Stimulated activated CD8-positive, alpha-beta memory T cell treated with anti-CD3 and anti-CD28 coated beads, Interleukin-4, amount 100 ng/mL, for 1 hour (primary cell): ENCODE results near the gene ZSWIM7.
A peak's percentile ranks its signal among the peaks of the same experiment; 100 is the strongest.

Experiments used
- DNase-seq, 2 donors: peaks; one replicate each; pipeline ENCODE4 v3.0.0-alpha.2; 2020; ENCODE audit warnings: low read depth in 2 of 2, low spot score in 1 of 2

Gene ZSWIM7, protein sequence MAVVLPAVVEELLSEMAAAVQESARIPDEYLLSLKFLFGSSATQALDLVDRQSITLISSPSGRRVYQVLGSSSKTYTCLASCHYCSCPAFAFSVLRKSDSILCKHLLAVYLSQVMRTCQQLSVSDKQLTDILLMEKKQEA

DNA sequence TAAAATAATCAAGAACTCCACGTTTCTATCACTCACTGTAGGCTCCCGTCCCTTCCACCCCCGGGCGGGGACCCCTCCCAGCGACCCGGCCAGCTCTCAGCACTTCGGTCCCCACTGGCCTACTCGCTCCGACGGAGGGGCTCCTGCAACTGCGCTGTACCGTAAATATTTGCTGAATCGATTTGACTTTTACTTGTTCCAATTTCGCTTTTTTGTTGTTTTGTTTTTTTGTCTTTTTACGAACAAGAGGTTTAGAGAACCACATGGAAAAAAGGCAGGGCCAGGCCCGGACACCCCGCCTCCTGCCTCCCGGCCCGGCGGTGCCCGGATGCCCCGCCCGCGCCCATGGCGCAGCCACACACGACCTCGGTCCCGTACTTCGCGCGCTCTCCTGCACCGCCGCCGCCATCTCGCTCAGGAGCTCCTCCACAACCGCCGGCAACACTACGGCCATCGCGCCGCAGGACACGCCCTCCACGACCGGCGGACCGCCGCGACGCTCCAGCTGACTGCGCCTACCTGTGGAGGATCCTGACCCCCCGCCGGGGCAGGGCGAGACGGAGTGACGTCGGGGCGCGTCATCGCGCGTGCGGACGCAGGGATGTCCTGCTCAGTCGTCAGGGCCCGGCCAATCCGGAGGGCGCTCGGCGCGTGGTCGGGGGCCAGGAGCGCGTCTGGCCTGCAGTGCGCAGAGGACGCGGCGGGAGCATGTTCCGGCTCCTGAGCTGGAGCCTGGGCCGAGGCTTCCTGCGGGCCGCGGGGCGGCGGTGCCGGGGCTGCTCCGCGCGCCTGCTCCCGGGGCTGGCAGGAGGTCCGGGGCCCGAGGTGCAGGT lies at the start of gene ZSWIM7, which contains the start of gene TTC19:
Gene ZSWIM7 (minus strand): TSS at position 564 of the 833 bp plus-strand sequence. CDS start 110 bp downstream, at position 454.
Gene TTC19 (plus strand): TSS at position 684 of the 833 bp plus-strand sequence. CDS start 25 bp downstream, at position 709.
- peak; percentile 79 for DNase-seq

DNA sequence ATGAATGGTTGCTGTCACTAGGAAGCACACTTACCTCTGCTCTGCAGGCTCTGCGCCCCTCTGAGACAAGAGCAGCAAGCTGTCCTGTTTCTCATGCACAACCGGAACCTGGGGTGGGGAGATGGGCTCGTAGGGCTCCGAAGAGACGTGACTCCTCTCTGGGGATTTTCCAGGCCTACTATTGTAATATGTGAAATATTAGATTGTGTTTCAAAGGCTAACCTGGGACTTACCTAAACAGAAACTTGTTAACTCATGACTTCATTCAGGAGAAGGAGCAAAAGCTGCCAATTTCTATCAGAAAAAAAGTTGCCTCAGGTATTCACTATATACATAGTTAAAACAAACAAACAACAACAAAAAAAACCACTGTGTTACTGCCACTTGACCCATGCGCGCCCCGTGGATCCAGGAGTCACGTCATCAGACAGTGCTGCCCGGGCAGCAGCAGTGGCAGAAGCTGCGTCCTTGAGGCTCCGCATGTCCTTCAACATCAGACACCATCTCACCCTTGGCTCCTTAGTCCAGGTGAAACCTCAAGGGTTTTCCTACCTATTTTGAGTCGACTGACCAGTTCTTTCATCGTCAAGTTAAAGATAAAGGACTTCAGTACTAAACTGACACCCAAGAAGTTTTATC lies 49.4 kb upstream of the ZSWIM7 start:
- no peak for DNase-seq

DNA sequence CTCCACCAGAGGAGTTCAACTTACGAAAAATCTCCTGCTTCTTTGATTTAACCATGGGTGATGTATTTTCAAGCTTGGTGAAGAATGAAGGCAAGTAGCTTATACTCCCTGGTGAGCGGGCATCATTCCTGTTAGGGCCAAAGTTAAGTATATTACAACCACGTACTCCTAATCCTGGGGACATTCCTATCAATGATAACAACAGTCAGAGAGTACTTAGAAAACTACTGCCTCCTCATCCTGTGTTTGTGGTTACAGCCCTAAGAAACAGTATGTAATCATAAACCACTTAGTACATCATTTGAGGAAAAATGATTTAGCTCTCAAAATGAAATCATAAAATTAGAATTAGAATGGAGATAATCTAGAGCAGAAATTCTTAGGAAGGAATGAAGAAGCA lies 47.5 kb upstream of the ZSWIM7 start:
- DNase-seq = no peak

DNA sequence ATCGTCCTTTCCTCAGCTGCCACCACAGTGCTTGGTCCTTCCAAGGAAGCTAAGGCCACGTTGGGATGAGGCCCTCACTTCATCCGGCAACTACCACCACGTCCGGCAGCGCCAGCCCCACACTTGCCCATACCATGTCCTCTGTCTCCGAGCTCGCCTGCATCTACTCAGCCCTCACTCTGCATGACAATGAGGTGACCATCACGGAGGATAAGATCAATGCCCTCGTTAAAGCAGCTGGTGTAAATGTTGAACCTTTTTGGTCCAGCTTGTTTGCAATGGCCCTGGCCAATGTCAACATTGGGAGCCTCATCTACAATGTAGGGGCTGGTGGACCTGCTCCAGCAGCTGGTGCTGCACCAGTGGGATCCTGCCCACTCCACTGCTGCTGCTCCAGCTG lies 45.0 kb upstream of the ZSWIM7 start:
- DNase-seq = no peak

DNA sequence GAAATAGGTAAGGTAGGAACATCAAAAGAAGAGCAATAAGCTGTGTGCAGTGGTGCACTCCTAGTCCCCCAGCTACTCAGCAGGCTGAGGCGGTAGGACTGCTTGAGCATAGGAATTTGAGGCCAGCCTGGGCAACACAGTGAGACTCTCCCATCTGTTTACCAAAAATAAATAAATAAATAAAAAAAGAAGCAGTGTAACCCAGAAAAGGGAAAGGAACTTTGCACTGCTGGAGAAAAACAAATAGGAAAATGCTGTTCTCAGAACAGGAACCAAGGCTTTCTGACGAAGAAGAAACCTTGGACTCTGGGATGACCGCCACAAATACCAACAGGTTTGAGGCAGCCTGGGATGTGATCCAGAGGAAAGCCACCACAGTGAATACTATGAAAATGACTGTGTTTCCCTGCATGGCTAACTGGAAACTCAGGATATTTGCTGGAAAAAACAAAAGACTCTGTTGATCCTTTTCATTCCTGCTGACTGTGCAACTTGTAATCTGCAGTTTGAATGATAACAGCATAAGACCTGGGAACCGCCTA lies 41.3 kb upstream of the ZSWIM7 start:
- no peak for DNase-seq

DNA sequence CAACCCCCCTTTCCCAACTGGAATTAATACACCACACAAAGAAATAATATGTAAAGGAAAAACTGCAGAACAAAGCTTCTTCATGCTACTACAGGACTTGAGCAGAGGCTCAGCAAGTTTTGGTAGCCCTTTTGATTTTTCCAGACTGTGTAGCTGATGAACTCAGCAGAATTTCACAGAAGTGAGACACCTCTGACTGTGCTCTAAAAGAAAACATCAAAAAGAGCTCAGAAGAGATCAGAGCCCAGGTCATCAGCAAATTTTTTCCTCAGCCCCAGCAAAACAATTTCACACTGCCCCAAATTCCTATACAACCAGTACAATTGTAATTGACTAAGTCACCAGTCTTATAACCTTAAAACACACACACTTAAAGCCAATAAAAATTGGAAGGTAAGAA lies 38.1 kb upstream of the ZSWIM7 start:
- DNase-seq = no peak

DNA sequence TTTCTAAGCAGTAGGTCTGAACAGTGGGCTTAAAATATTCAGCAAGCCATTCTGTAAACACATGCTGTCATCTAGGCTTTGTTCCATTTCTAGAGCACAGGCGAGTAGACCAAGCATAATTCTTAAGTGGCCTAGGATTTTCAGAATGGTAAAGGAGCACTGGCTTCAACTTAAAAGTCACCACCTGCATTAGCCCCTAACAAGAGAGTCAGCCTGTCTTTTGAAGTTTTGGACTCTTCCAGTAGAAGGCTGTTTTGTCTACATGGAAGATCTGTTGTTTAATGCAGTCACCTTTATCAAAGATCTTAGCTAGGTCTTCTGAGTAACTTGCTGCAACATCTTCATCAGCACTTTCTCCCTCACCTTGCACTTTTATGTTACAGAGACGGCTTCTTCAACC lies 36.8 kb upstream of the ZSWIM7 start:
- no peak for DNase-seq

DNA sequence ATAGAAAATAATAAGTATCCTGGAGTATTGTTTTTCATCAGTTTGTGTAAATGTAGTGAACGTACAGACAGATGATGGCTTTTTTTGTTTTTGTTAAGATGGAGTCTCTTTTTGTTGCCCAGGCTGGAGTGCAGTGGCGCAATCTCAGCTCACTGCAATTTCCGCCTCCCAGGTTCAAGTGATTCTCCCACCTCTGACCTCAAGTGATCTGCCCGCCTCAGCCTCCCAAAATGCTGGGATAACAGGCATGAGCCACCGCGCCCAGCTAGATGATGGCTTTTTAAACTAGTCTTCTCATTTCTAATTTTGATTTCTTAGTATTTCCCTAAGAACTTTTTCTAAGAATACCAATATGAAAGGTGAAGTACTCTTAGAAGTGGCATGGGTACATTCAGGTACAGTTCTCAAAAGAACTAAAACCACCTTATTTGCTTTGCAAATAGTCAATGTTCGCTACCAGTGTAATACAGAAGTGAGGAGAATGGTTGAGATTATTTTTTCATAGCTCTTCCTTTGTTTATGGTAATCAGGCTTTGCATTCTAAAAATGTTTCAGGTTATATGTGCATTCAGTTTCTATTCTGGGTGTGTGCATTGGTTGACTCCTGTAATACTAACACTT lies 34.3 kb upstream of the ZSWIM7 start:
- no peak for DNase-seq

DNA sequence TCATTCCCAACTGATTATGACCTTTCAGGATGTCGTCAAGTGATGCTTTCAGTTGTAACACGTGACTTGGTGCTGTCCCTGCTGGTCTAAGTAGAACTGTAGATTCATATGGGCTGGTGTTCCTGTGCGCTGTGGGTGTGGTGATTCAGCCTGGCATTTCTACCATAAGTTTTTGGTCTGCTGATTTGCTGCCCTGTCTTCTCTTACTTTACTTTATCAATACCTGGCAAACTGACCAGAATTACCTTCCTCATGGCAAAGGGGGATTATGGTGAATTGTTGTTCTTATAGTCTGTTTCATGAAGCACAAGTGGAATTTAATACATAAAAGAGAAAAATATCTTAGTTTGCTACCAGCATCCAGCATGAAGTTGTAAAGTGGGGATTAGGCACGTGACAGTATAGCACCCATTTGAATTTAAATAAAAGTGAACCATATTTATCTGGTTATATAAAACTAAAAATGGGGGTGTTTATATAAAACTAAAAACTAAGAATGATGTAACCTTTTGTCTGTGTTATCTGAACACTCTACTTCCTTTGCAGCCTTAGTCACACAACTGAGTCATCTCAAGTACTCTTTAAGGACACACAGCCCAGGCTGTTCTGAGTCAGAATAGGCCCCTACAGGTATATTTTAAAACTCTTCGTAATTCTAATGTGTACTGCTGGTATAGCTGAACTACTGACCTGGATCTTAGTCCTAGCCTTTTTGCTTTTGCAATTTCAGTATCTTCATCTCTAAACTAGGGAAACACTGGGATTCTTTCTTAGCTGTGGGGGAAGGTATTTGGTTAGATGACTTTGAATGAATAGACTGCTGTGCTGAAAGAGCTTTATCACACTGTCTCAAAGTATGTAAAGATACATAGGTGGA lies 28.4 kb upstream of the ZSWIM7 start:
- no peak for DNase-seq

DNA sequence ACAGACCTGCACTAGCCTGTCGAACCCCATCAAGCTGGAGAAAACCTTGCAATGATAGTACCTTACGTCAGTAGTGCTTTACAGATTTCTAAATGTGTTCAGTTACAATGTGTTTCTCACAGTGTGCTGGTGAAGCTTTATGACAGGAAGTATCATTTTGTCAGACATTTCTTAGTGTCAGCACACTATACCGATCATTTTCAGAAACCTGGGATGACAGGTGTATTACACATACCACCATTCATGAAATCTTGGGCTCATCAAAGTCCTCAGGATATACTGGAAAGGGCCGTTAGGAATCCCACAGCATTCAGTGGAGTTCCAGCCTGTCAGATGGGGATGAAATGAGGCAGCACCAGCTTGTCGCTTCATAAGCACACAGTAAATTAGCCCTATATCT lies 27.4 kb upstream of the ZSWIM7 start:
- DNase-seq = no peak

DNA sequence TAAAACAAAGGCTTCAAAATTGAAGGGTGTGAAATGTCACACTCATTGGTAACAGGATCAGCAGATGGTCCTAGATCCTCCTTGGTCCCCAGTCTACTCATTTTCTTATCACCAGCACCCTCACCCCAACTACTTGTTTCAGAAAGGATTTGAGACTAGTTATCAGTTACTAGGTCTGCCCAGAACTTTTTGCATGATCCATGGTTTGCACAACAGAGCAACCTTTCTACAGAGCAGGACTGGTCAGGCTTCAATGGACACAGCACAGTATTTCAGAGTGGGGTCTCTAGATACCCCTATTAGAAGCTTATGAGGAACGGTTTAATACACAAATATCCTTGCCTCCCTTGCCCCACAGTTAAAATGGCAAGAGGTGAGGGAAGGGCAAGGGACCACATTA lies 25.7 kb upstream of the ZSWIM7 start:
- DNase-seq = no peak

DNA sequence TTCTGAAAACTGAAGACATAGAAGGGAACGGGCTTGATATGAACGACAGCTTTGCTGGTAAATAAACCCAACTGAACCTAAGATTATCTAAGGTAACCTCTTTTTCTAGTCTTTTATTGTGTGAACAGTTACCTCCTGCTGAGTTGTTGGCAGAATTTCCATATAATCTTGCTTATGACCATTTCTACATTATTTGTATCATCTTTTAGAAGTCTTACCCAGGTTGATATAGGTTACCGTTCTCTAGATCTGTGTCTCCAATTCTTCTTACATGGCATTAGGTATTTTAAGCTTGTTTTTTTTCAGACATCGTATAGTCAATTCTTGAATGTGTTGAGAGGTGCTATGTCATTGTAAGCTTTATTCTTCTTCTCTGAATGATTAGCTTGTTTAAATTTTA lies 24.4 kb upstream of the ZSWIM7 start:
- DNase-seq = no peak

DNA sequence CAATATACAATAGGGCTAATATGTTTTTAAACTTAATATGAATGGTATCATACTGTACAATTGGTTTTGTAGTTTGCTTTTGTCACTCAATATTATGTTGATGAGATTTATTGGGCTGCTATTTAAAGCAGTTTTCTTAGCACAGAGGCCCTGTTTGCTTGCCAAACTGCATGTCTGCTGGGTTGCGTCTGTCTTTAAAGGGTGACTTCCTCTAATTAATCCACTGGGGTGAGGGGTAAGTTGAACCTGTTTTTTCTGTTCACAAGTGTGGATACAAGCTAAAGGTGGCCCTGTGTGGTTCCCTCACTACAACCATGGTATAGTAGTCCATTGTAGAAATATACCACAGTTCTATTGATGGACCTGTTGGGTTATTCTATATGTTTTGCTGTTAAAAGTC lies 19.8 kb upstream of the ZSWIM7 start:
- no peak for DNase-seq

DNA sequence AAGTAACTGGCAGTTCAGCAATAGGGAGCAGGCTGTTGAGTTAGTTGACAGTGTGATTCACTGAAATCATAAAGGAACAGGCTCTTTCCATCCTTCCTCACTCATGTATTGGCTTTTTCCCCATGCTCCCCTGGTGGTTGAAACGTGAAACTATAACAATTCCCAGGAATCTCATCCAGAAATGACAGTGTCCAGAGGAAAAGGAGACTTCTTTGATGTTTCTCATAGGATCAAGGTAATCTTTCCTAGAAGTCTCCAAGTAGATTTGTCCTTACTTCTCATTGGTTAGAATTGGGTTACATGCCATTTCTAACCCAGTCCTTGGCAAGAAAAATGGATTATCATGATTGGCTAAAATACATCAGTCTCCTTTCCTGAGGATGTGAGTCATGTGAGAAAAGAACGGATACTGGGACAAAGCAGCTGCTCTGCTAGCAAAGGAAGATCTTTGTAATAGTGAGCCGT lies 14.5 kb upstream of the ZSWIM7 start:
- DNase-seq = no peak

DNA sequence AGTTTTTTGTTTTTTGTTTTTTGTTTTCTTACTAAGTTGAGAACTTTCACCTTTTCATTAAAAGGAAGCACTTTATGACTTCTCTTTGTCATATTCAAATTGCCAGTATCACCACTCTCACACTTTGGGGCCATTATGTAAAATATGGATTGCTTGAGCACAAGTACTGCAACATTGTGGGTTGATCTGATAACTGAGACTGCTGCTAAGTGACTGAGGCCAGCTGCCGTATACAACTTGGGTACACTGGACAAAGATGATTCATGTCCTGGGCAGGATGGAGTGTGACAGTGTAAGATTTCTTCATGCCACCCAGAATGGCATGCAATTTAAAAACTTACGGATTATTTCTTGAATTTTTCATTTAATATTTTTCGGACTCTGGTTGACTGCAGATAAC lies 7.9 kb upstream of the ZSWIM7 start:
- DNase-seq = no peak

DNA sequence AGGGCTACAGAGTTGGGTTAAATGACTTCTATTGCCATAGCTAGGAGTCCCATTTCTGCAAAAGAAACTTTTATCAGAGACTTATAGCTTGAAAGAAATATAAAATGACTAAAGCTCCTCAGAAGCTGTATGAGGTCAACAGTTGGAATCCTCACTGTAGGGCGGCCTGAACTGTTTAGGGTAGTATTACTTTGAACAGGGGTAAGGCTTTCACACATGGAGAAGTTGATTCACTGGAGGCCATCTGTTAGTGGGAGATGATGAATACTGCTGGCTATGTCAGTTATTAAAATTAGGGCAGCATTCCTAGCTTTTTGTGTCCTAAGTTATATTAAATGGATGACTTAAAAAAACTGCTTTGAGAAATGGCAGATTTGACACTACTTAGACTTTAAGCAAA lies 6.1 kb upstream of the ZSWIM7 start:
- DNase-seq = no peak

DNA sequence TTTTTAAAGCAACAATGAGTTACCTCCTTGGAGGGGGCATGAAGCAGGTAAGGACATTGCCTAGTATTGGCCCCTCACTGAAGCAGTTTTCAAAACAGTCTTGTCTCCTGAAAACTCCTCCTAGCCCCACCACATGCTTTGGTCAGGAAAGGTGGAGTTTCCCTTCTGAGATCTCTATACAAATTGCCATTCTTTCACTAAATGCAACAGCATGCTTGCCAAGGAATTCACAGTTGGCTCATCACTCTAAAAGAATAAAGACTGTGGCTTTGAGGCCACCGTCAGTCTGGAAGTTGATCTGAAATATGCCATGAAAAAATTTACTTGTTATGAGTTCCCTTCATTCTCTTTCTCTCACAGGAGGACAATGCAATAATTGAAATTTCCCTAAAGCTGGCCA lies 4.3 kb upstream of the ZSWIM7 start:
- DNase-seq = no peak

DNA sequence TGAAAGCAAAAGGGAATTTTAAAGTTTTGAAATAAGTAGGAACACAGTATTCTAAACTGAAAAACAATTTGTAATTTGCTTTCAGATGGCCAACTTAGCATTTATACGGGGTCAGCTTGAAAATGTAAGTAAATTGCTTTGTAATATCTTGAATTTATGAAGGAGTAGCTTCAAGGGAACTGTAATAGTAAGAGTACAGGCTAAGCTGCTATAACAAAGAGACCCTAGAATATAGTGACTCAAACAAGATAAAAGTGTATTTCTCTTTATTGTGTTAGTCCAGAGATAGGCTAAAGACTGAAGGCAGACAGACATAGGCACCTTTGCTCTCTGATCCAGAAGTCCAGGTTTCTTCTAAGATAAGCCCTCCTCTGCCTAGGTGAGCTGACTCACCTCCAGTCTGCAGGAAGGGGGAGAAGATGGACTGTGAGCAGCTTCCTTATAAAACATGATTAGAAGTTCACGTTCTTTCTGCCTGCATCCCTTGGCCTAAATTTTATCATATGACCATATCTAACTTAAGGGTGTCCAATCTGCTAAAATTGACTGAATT lies 3.3 kb upstream of the ZSWIM7 start:
- no peak for DNase-seq

DNA sequence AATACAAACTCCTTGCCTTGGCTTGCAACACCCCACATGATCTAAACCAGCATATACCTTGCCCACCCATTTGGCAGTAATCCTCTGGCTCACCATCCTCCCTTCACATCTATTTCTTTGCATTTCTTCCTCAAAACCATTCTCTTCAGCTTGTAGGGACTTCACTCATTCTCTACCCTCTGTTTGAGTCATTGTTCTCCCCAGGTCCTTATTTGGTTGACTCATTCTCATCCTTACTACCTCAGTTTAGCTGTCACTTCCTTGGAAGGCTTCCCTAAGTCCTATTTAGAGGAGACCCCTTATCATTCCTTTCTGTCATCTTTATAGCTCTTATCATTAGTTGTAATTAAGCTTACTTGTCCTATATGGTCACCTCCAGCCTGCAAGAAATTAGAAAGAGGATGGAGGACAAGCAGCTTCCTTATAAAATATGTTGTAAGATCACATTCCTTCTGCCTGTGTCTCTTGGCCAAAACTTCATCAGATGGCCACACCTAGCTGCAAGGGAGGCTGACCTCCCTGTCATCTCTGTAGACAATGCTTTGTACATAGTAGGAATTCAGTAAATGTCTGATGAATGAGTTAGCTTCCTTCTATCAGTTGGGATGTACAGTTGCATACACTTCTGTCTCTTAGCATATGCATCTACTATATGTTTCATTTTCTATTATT lies 1.9 kb upstream of the ZSWIM7 start:
- DNase-seq = no peak
